Measurements from ENCODE around the gene OR2F2. TPM values are rescaled to one million over a fixed set of nuclear protein-coding genes. Genes with fewer than 3 reads are reported as not detected.

OR2F2 gene
- total and polyA plus RNA-seq, 2 experiments from 2014 or later = not detected

DNA sequence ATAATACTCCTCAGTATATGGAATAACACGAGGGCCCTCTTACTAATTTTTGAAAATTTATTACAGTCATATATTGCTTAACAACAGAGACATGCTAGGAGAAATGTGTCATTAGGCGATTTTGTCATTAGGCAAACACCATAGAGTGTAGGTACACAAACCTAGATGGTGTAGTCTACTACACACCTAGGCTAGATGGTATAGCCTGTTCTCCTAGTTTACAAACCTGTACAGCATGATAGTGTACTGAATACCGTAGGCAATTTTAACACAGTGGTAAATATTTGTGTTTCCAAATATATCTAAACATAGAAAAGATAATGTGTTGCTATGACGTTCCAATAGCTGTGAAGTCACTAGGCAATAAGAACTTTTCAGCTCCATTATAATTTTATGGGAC lies 32.4 kb downstream of the OR2F2 start:
- no peak overlapping the region for H3K27ac ChIP-seq
- TF ChIP-seq, protein P1, sequence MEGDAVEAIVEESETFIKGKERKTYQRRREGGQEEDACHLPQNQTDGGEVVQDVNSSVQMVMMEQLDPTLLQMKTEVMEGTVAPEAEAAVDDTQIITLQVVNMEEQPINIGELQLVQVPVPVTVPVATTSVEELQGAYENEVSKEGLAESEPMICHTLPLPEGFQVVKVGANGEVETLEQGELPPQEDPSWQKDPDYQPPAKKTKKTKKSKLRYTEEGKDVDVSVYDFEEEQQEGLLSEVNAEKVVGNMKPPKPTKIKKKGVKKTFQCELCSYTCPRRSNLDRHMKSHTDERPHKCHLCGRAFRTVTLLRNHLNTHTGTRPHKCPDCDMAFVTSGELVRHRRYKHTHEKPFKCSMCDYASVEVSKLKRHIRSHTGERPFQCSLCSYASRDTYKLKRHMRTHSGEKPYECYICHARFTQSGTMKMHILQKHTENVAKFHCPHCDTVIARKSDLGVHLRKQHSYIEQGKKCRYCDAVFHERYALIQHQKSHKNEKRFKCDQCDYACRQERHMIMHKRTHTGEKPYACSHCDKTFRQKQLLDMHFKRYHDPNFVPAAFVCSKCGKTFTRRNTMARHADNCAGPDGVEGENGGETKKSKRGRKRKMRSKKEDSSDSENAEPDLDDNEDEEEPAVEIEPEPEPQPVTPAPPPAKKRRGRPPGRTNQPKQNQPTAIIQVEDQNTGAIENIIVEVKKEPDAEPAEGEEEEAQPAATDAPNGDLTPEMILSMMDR (IDR thresholded peaks at IDR 0.05; ENCODE audit: low read depth, low read length) = no peak
- H3K4me1 ChIP-seq (ENCODE audit: low read depth) = no peaks in the 10 kb centered on the region
- H3K27me3 ChIP-seq = no peaks in the 10 kb centered on the region
- H3K36me3 ChIP-seq = no peaks in the 10 kb centered on the region
- no peaks in the 10 kb centered on the region for H3K9me3 ChIP-seq (ENCODE audit: low read depth)
- no peak for DNase-seq (ENCODE audit: low read depth in 1 of 2, low spot score in 1 of 2)
- H3K4me3 ChIP-seq = no peak overlapping the region

DNA sequence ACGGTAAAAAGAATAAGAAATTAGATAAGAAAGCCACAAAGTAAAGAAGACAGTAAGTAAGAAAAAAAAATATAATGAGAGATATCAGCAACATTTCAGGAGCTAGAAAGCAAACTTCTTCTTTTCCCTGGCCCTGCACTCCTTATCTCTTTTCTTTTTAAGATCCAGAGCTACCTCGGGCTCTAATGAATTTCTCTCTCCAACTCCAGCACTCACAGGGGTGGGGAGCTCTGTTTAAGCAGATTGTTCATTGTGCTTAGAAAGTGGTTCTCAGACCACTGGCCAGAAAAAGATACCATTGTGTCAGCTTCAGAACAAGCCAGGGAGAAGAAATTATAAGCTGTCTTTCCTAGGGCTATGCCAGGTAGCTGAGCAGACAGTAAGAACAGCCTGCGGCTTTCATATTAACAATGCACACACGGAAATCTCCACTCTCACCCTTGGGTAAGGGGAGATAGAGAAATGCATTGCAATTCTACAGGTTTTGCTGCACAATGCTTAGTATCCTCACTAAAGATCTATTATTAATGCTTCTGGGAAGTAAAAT lies 38.9 kb downstream of the OR2F2 start:
- Histone ChIP-seq H3K27me3 (no peaks in the 10 kb centered on the region), H3K36me3 (no peaks in the 10 kb centered on the region), H3K27ac (no peak overlapping the region), H3K4me3 (no peak overlapping the region), H3K9me3 (ENCODE audit: low read depth) (no peaks in the 10 kb centered on the region), H3K4me1 (ENCODE audit: low read depth) (no peaks in the 10 kb centered on the region)
- TF ChIP-seq, protein P1 (IDR thresholded peaks at IDR 0.05; ENCODE audit: low read depth, low read length) = no peak
- peak in 1 of 2 donors; percentile 28 for DNase-seq (ENCODE audit: low read depth in 1 of 2, low spot score in 1 of 2)

DNA sequence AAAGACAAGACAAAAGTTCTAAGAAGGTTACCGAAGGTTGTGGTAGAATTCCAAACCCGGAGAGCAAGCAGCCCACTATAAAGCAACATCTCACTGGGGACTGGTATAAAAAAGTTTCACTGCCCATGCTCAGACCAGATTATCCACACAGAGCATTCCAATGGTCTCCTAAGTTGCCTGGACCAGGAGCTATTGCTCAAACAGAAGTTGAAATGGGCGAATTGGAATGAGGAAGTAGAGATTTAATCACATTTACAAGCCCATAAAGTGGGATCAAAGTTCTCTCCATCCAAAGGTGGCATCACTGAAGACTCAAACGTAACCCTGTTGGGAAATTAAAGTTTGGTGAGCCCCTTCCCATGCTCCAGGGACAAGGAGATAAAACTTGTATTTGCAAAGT lies 39.4 kb downstream of the OR2F2 start:
- Histone ChIP-seq H3K27ac (no peak overlapping the region), H3K4me1 (ENCODE audit: low read depth) (no peaks in the 10 kb centered on the region), H3K4me3 (no peak overlapping the region), H3K9me3 (ENCODE audit: low read depth) (no peaks in the 10 kb centered on the region), H3K27me3 (no peaks in the 10 kb centered on the region), H3K36me3 (no peaks in the 10 kb centered on the region)
- TF ChIP-seq, protein P1 (IDR thresholded peaks at IDR 0.05; ENCODE audit: low read depth, low read length) = no peak
- peak in 1 of 2 donors; percentile 47 for DNase-seq (ENCODE audit: low read depth in 1 of 2, low spot score in 1 of 2)

DNA sequence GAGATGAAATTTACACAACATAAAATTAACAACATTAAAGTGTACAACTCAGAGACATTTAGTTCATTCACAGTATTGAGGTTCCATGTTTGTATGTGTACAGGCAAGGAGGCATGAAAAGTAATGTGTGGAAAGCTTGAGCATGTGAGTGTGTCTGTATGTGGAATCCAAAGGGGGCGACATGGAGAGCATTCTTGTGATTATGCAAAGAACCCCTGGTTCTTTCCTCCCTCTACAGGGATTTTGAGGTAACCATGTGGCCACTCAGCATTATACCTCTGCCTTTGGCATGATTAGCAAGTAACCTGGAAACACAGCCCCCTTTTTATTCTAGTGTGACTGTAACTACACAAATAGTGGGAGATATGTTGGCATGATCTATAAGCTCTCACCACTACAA lies 40.6 kb downstream of the OR2F2 start:
- TF ChIP-seq, protein P1 (IDR thresholded peaks at IDR 0.05; ENCODE audit: low read depth, low read length) = peak; percentile 8
- no peaks in the 10 kb centered on the region for H3K36me3 ChIP-seq
- peak; percentile 2 to 12 for DNase-seq (ENCODE audit: low read depth in 1 of 2, low spot score in 1 of 2)

DNA sequence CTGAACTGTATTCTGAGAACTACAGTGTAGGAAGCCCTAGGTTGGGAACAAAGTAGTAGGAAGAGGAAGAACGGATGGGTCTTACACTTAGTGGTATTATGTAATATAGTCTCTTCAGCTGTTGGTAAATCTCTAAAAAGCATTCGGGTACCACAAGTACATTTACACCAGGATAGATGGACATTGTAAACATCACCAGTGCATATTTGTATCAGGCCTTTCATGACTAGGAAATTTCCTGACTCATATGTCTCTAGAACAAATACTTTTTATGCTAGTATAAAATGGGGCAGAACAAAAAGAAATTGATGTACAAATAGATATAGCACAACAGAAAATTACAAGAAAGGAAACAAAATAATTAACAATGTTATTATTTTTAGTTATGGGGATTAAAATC lies 43.6 kb downstream of the OR2F2 start:
- Histone ChIP-seq H3K9me3 (ENCODE audit: low read depth) (no peaks in the 10 kb centered on the region), H3K27ac (no peak overlapping the region), H3K36me3 (no peaks in the 10 kb centered on the region), H3K27me3 (no peaks in the 10 kb centered on the region), H3K4me1 (ENCODE audit: low read depth) (no peaks in the 10 kb centered on the region), H3K4me3 (no peak overlapping the region)
- TF ChIP-seq, protein P1 (IDR thresholded peaks at IDR 0.05; ENCODE audit: low read depth, low read length) = no peak
- no peak for DNase-seq (ENCODE audit: low read depth in 1 of 2, low spot score in 1 of 2)

More for the DNA sequence above, 40.6 kb downstream of the OR2F2 start:
- Histone ChIP-seq H3K9me3 (ENCODE audit: low read depth) (no peaks in the 10 kb centered on the region), H3K27ac (no peak overlapping the region), H3K4me3 (no peak overlapping the region), H3K4me1 (ENCODE audit: low read depth) (no peaks in the 10 kb centered on the region), H3K27me3 (no peaks in the 10 kb centered on the region)

Data from cardiac muscle cell (in vitro differentiated cells and primary cell).